H1 (cell line): ENCODE measurements around the gene TTC27. TPM values are rescaled to one million over a fixed set of nuclear protein-coding genes. Genes with fewer than 3 reads are reported as not detected.

ENCODE experiments used
- CTCF ChIA-PET: fragments of 300-600 bp; sonication (Branson Sonifier 250); formaldehyde crosslinking; loops from one replicate; lab custom pipeline; 2021; ENCODE audit not compliant: partially characterized antibody; lab: Charles Lee
- POLR2A ChIA-PET: fragments of 300-600 bp; sonication (Branson Sonifier 250); formaldehyde crosslinking; loops from one replicate; lab custom pipeline; 2021; ENCODE audit warnings: inconsistent platforms; ENCODE audit not compliant: partially characterized antibody; lab: Charles Lee
- DNase-seq, 2 experiments: peaks; one replicate each; pipeline versions ENCODE4 v3.0.0 to v3.0.0-alpha.2; 2010 to 2022; ENCODE audit warnings: low spot score in 2 of 2, low read depth in 1 of 2, mixed read lengths in 1 of 2
- FAIRE-seq: peaks from 2 replicates; lab custom pipeline; 2011; peaks lifted over from hg19 to GRCh38; lab: Jason Lieb, UNC
- H2AFZ ChIP-seq: 2 replicates; pipeline ENCODE4 v1.8.1; 2012; ENCODE audit warnings: low read length, inconsistent platforms
- H2AK5ac ChIP-seq: 2 replicates; pipeline ENCODE4 v1.6.1; 2013; ENCODE audit warnings: low read depth, low read length
- H2BK120ac ChIP-seq: replicated peaks from 2 replicates; pipeline ENCODE3; 2013; ENCODE audit warnings: low read depth, low read length, inconsistent platforms
- H2BK12ac ChIP-seq: 2 replicates; pipeline ENCODE4 v1.6.1; 2013; ENCODE audit warnings: low read depth, low read length
- H2BK15ac ChIP-seq: 2 replicates; pipeline ENCODE4 v1.6.1; 2013; ENCODE audit warnings: low read length
- H2BK20ac ChIP-seq: 2 replicates; pipeline ENCODE4 v1.6.1; 2013; ENCODE audit warnings: low read length
- H2BK5ac ChIP-seq: 2 replicates; pipeline ENCODE4 v1.6.1; 2013; ENCODE audit warnings: low read depth, low read length
- H3K14ac ChIP-seq: 2 replicates; pipeline ENCODE4 v1.6.1; 2013; ENCODE audit warnings: inconsistent platforms; ENCODE audit not compliant: insufficient read length
- H3K18ac ChIP-seq: 2 replicates; pipeline ENCODE4 v1.6.1; 2013; ENCODE audit warnings: low read length; ENCODE audit errors: extremely low read depth
- H3K23ac ChIP-seq: 2 replicates; pipeline ENCODE4 v1.6.1; 2013; ENCODE audit warnings: inconsistent platforms; ENCODE audit not compliant: insufficient read length
- H3K23me2 ChIP-seq: 2 replicates; pipeline ENCODE4 v1.6.1; 2013; ENCODE audit warnings: low read depth, low read length
- H3K27ac ChIP-seq: 2 replicates; pipeline ENCODE4 v1.6.1; 2011; ENCODE audit warnings: low read depth, low read length, inconsistent platforms
- H3K27me3 ChIP-seq, 4 experiments: replicated peaks in 1 of 4; 1 replicate in 1 of 4; 2 replicates in 3 of 4; pipeline versions ENCODE4 v1.6.1 to v1.8.1; 2011 to 2013; ENCODE audit warnings: low read length in 3 of 4, mild to moderate bottlenecking in 3 of 4, inconsistent platforms in 2 of 4, mixed read lengths in 2 of 4, moderate library complexity in 1 of 4; ENCODE audit not compliant: control insufficient read depth in 3 of 4, insufficient read depth in 3 of 4; ENCODE audit errors: extremely low read depth in 1 of 4
- H3K36me3 ChIP-seq, 4 experiments: 2 replicates each; pipeline versions ENCODE4 v1.6.1 to v1.8.1; 2011 to 2013; ENCODE audit warnings: mild to moderate bottlenecking in 4 of 4, low read length in 3 of 4, moderate library complexity in 2 of 4, control low read depth in 1 of 4, inconsistent platforms in 1 of 4; ENCODE audit not compliant: insufficient read depth in 4 of 4, control insufficient read depth in 2 of 4
- H3K4ac ChIP-seq: replicated peaks from 2 replicates; pipeline ENCODE3; 2013; ENCODE audit warnings: low read length, low read depth, mixed read lengths, inconsistent platforms; ENCODE audit not compliant: insufficient read length
- H3K4me1 ChIP-seq, 4 experiments: replicated peaks in 1 of 4; 1 replicate in 1 of 4; 2 replicates in 3 of 4; pipeline versions ENCODE4 v1.6.1 to v1.8.1; 2011 to 2013; ENCODE audit warnings: low read length in 3 of 4, inconsistent platforms in 2 of 4, mixed read lengths in 1 of 4; ENCODE audit not compliant: insufficient read depth in 4 of 4, control insufficient read depth in 3 of 4
- H3K4me2 ChIP-seq, 2 experiments: 2 replicates each; pipeline versions ENCODE4 v1.6.1 to v1.8.1; 2011 to 2013; ENCODE audit warnings: low read depth in 2 of 2, low read length in 2 of 2, control low read depth in 1 of 2, inconsistent platforms in 1 of 2, mild to moderate bottlenecking in 1 of 2; ENCODE audit not compliant: insufficient read depth in 1 of 2
- H3K4me3 ChIP-seq, 4 experiments: fragments of 200-600, 300-600 bp in 1 of 4; sonication (generic), shearing (Covaris generic), sonication (Bioruptor Twin) in 1 of 4; 2 replicates each; pipeline versions ENCODE4 v1.5.1 to v1.8.1; 2011 to 2016; ENCODE audit warnings: low read length in 4 of 4, low read depth in 3 of 4, control low read depth in 2 of 4, inconsistent platforms in 2 of 4, mild to moderate bottlenecking in 2 of 4, mixed read lengths in 1 of 4, moderate library complexity in 1 of 4; ENCODE audit not compliant: insufficient read depth in 2 of 4; ENCODE audit errors: extremely low read depth in 1 of 4
- H3K56ac ChIP-seq: replicated peaks from 2 replicates; pipeline ENCODE3; 2013; ENCODE audit warnings: low read depth, mild to moderate bottlenecking, mixed read lengths, low read length, inconsistent platforms; ENCODE audit not compliant: insufficient read length
- H3K79me1 ChIP-seq: 2 replicates; pipeline ENCODE4 v1.6.1; 2013; ENCODE audit warnings: low read depth, low read length, control low read depth
- H3K79me2 ChIP-seq, 2 experiments: 2 replicates each; pipeline versions ENCODE4 v1.6.1 to v1.8.1; 2012 to 2013; ENCODE audit warnings: low read length in 2 of 2, mild to moderate bottlenecking in 2 of 2, inconsistent platforms in 1 of 2; ENCODE audit not compliant: insufficient read depth in 2 of 2, control insufficient read depth in 1 of 2
- H3K9ac ChIP-seq, 4 experiments: replicated peaks in 1 of 4; 1 replicate in 1 of 4; 2 replicates in 3 of 4; pipeline versions ENCODE4 v1.6.1 to v1.8.1; 2011 to 2013; ENCODE audit warnings: low read depth in 3 of 4, low read length in 3 of 4, control low read depth in 2 of 4, mild to moderate bottlenecking in 2 of 4, moderate library complexity in 2 of 4, inconsistent platforms in 1 of 4; ENCODE audit errors: extremely low read depth in 1 of 4
- H3K9me3 ChIP-seq, 2 experiments: 2 replicates each; pipeline versions ENCODE4 v1.6.1 to v1.8.1; 2012 to 2013; ENCODE audit warnings: mild to moderate bottlenecking in 2 of 2, moderate library complexity in 2 of 2, control low read depth in 1 of 2, inconsistent platforms in 1 of 2, low read depth in 1 of 2, low read length in 1 of 2, mixed read lengths in 1 of 2; ENCODE audit not compliant: insufficient read depth in 2 of 2
- H4K20me1 ChIP-seq, 2 experiments: replicated peaks in 1 of 2; 2 replicates each; pipeline versions ENCODE3 to v1.8.1; 2011 to 2013; ENCODE audit warnings: inconsistent platforms in 2 of 2, low read length in 2 of 2, mild to moderate bottlenecking in 1 of 2; ENCODE audit not compliant: insufficient read depth in 2 of 2, control insufficient read depth in 1 of 2
- H4K5ac ChIP-seq: 2 replicates; pipeline ENCODE4 v1.6.1; 2013; ENCODE audit warnings: low read length, low read depth, mixed read lengths, inconsistent platforms; ENCODE audit not compliant: insufficient read length
- H4K8ac ChIP-seq: 2 replicates; pipeline ENCODE4 v1.8.0; 2013; ENCODE audit warnings: mild to moderate bottlenecking, moderate library complexity, low read length, inconsistent platforms; ENCODE audit not compliant: insufficient read depth; ENCODE audit errors: extremely low read depth
- H4K91ac ChIP-seq: replicated peaks from 2 replicates; pipeline ENCODE3; 2013; ENCODE audit warnings: low read length, mixed read lengths, inconsistent platforms; ENCODE audit not compliant: insufficient read length
- ATF2 ChIP-seq: IDR thresholded peaks from 2 replicates; pipeline ENCODE4 v1.6.1; 2012; ENCODE audit warnings: low read length, inconsistent platforms
- JUN ChIP-seq: IDR thresholded peaks from 2 replicates; pipeline ENCODE4 v1.6.1; 2011; ENCODE audit warnings: low read depth, mild to moderate bottlenecking, improper control_type of control experiment, low read length
- RBBP5 ChIP-seq: IDR thresholded peaks from 2 replicates; pipeline ENCODE4 v1.7.1; 2012; ENCODE audit warnings: low read depth, mild to moderate bottlenecking, inconsistent platforms, low read length, moderate library complexity, borderline replicate concordance
- RNF2 ChIP-seq: fragments of 200-900, 300-1000 bp; sonication (generic); IDR thresholded peaks from 2 replicates; pipeline ENCODE4 v1.7.1; 2016; ENCODE audit warnings: borderline replicate concordance, low read depth, mild to moderate bottlenecking, antibody characterized with exemption, low read length; ENCODE audit not compliant: poor library complexity, severe bottlenecking; ENCODE audit errors: missing control alignments
- SP1 ChIP-seq: IDR thresholded peaks from 2 replicates; pipeline ENCODE4 v1.6.1; 2011; ENCODE audit warnings: low read depth, low read length
- TBP ChIP-seq: IDR thresholded peaks from 2 replicates; pipeline ENCODE4 v1.6.1; 2011; ENCODE audit warnings: low read depth, low read length, improper control_type of control experiment
- TEAD4 ChIP-seq: IDR thresholded peaks from 2 replicates; pipeline ENCODE4 v1.6.1; 2012; ENCODE audit warnings: low read depth, low read length, inconsistent platforms, mixed read lengths
- YY1 ChIP-seq: IDR thresholded peaks from 2 replicates; pipeline ENCODE4 v1.6.1; 2011; ENCODE audit warnings: low read depth, mild to moderate bottlenecking, low read length
- WGBS, 2 experiments: shearing (Covaris generic) in 1 of 2; methylation state at CpG; one replicate each; pipeline versions ENCODE4 v1.1.6 to v1.1.7; 2013 to 2015; ENCODE audit warnings: low lambda C conversion rate in 2 of 2, mixed read lengths in 2 of 2, inconsistent platforms in 1 of 2, low coverage in 1 of 2, missing lambda C conversion rate in 1 of 2; ENCODE audit not compliant: insufficient replicate concordance in 2 of 2, insufficient coverage in 1 of 2, insufficient read length in 1 of 2; ENCODE audit errors: extremely low coverage in 1 of 2, missing lambda C conversion rate in 1 of 2; 5-methylcytosine and 5-hydroxymethylcytosine counted together
- polyA plus RNA-seq, 7 experiments: library from polyadenylated mRNA; depleted of rRNA in 3 of 7; stranded (reverse) in 5 of 7; unstranded in 2 of 7; fragments of >200 nt in 5 of 7; fragments of 200-250 nt in 2 of 7; gene quantifications; 1 replicate in 5 of 7; 2 replicates in 1 of 7; 4 replicates in 1 of 7; pipeline versions ENCODE4 v1.2.1 to v1.2.3, GENCODE V29; 2011 to 2013; ENCODE audit warnings: missing spikeins in 2 of 7, mixed read lengths in 2 of 7
- total RNA-seq: library from RNA; stranded (reverse); fragmentation: NEBNext Ultra II Directional; extraction: Animal tissue kit (Norgen Biotek cat#: 25700); gene quantifications from 2 replicates; pipeline ENCODE4 v1.2.1, GENCODE V29; 2021

The TTC27 gene
- total and polyA plus RNA-seq, 2 of the 8 experiments (the other 6 are each of a cell fraction or from before 2014, with no cell fraction given), result 13.8 to 29.1 TPM

- TF ChIP-seq YY1 (no peak), RBBP5 (no peak), SP1 (no peak), RNF2 (no peak), JUN (no peak), ATF2 (no peak), TEAD4 (no peak), TBP (no peak)
- DNase-seq, result no peak
- Histone ChIP-seq H3K27ac (no peak overlapping the region), H3K18ac (no peak overlapping the region), H3K9me3 (no peaks in the 10 kb centered on the region), H4K8ac (no peak overlapping the region), H3K56ac (no peak overlapping the region), H2BK120ac (no peak overlapping the region), H3K4me3 (no peak overlapping the region), H4K91ac (no peak overlapping the region), H3K23me2 (no peaks in the 10 kb centered on the region), H4K5ac (no peak overlapping the region), H4K20me1 (no peaks in the 10 kb centered on the region), H3K4me1 (no peaks in the 10 kb centered on the region), H3K23ac (no peak overlapping the region), H2BK20ac (no peak overlapping the region), H2BK5ac (no peak overlapping the region), H2BK12ac (no peak overlapping the region), H3K4ac (no peak overlapping the region), H3K27me3 (no peaks in the 10 kb centered on the region), H3K79me1 (no peaks in the 10 kb centered on the region), H2AFZ (no peak overlapping the region), H3K9ac (no peak overlapping the region), H3K79me2 (no peaks in the 10 kb centered on the region), H3K4me2 (no peak overlapping the region), H3K36me3 (no peaks in the 10 kb centered on the region; a peak in 1 of 8 replicates), H2AK5ac (no peak overlapping the region), H3K14ac (no peak overlapping the region), H2BK15ac (no peak overlapping the region)
- CTCF ChIA-PET, result no interaction called here
- no peak for FAIRE-seq
- POLR2A ChIA-PET, result no interaction called here
- WGBS, 2 experiments, result 90% methylated on average over 7 of the region's 7 CpGs; no CpG with 5 or more reads in 1 of the 2 experiments
These were observed 24.8 kb downstream of the TTC27 start for GRCh38 chr2:32652555-32653209.
